ENCODE results near the gene UFM1. TPM values are rescaled to one million over a fixed set of nuclear protein-coding genes. Genes with fewer than 3 reads are reported as not detected.

UFM1 gene
- total RNA-seq, 1 experiment from 2014 or later: 83.9 TPM

DNA sequence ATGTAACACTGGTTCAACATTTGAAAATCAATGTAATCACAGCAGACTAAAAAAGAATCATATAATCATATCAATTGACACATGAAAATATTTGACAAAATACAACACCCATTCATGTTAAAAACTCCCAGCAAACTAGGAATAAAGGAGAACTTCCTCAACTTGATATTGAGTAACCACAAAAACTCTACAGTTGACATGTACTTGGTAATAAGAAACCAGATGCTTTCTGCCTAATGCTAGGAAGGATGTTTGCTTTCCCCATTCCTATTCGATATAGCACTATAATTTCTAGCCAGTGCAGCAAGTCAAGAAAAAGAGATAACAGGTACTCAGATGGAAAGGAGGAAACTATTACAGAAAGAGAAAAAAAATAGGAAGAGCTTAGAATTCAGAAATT is 26.9 kb downstream of the UFM1 start:
- Histone ChIP-seq H3K27ac (no peak overlapping the region), H3K27me3 (replicated peaks) (no peaks in the 10 kb centered on the region), H3K4me3 (no peak overlapping the region), H3K4me1 (replicated peaks) (no peaks in the 10 kb centered on the region), H3K36me3 (no peaks in the 10 kb centered on the region), H3K9me3 (replicated peaks) (no peaks in the 10 kb centered on the region)
- no peak for DNase-seq (ENCODE audit: low read depth in 1 of 2, low spot score in 2 of 2)

DNA sequence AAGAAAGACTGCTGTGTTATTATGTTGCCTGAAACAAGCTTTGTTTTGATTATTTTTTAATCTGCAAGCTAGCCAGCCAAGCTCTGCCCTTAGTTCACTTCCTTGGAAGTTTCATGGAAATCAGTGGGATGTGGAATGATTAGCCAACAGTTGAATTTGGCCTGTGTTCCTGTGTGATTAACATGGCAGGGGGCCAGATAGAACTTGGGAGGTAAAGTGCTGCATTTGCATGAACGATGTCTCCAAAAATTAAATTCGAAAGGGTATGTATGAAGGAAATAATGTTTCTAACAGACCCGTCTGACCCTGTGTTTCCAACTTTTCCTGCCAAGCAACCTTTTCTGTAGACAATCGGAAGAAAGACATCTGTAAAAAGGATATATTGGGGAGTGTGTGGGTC is 32.2 kb downstream of the UFM1 start:
- Histone ChIP-seq H3K9me3 (replicated peaks) (no peaks in the 10 kb centered on the region), H3K4me1 (replicated peaks) (peaks cover 28% of the 10 kb centered on the region), H3K27ac (no peak overlapping the region), H3K4me3 (no peak overlapping the region), H3K27me3 (replicated peaks) (no peaks in the 10 kb centered on the region), H3K36me3 (no peaks in the 10 kb centered on the region)
- no peak for DNase-seq (ENCODE audit: low read depth in 1 of 2, low spot score in 2 of 2)

DNA sequence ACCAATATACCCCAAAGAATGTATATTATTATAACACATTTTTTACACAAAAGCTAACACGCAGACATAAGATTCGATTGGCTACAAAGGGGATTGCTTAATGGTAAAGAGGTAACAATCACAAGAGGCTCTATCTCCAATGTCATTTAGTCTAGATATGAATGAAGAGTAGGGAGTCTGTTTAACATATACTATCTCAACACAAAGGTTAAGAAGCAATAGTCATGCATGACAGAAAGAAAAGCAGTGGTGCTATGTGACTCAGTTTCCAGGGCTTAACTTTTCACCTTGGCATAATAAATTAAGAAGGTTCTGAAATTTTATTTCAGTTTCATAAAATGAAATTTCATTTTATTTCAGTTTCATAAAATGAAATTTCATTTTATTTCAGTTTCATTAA is 33.3 kb downstream of the UFM1 start:
- Histone ChIP-seq H3K4me3 (no peak overlapping the region), H3K4me1 (replicated peaks) (peaks cover 31% of the 10 kb centered on the region), H3K27ac (no peak overlapping the region), H3K9me3 (replicated peaks) (no peaks in the 10 kb centered on the region), H3K36me3 (no peaks in the 10 kb centered on the region), H3K27me3 (replicated peaks) (no peaks in the 10 kb centered on the region)
- DNase-seq (ENCODE audit: low read depth in 1 of 2, low spot score in 2 of 2): no peak

DNA sequence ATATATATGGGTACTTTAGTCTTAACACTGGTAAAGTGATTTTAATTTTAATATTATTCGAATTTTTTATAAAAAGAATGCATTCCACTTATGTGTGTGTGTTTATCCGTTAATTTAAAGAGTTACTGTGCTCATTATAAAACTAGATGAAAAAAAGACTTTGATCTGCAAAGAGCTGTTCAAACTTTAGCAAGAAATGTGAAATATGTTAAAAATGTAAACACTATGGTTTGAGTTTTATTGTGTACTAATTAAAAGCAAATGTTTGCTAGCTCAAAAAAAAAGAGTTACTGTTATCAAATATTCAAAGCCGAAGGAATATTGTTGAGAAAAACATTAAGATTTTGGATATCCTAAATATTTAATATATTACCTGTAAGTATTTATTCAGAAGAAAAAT is 34.5 kb downstream of the UFM1 start:
- DNase-seq (ENCODE audit: low read depth in 1 of 2, low spot score in 2 of 2): no peak
- peaks cover 31% of the 10 kb centered on the region for H3K4me1 ChIP-seq (replicated peaks)
- H3K27me3 ChIP-seq (replicated peaks): no peaks in the 10 kb centered on the region
- H3K36me3 ChIP-seq: no peaks in the 10 kb centered on the region
- no peaks in the 10 kb centered on the region for H3K9me3 ChIP-seq (replicated peaks)
- H3K27ac ChIP-seq: peak overlapping the region; percentile 25
- no peak overlapping the region for H3K4me3 ChIP-seq

DNA sequence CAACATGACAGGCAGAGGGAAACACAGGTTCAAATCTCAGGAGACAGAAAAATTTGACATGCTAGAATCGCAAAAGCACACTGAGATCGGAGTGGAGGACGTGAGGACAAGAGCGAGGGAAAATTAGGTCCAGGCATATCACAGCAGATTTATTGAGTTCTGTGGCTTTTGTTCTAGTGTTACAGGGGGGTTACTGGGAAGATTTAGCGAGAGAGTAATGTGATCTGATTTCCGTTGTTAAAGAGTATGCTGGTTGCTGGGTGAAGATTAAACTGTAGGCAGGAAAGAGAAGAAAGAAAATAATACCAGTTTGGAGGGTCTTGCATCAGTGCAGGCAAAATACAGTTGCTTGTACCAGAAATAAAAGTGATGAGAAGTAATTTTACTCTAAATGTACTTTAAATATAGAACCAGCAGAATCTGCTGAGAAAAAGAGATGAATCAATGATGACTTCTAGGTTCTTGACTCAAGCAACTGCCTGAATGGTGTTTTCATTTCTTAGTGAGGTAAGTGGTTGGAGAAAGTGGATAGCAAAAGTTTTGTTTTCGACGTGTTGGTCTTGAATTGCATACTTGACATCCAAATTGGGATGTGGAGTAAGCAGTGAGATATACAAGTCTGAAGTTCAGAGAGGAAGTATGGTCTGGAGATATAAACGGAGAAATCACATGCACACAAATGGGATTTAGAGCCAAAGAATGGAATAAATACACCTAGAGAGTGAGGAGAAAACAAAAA is 35.7 kb downstream of the UFM1 start:
- Histone ChIP-seq H3K27ac (peak overlapping the region; percentile 25), H3K36me3 (no peaks in the 10 kb centered on the region), H3K4me1 (replicated peaks) (peaks cover 31% of the 10 kb centered on the region), H3K9me3 (replicated peaks) (no peaks in the 10 kb centered on the region), H3K27me3 (replicated peaks) (no peaks in the 10 kb centered on the region), H3K4me3 (no peak overlapping the region)
- no peak for DNase-seq (ENCODE audit: low read depth in 1 of 2, low spot score in 2 of 2)

DNA sequence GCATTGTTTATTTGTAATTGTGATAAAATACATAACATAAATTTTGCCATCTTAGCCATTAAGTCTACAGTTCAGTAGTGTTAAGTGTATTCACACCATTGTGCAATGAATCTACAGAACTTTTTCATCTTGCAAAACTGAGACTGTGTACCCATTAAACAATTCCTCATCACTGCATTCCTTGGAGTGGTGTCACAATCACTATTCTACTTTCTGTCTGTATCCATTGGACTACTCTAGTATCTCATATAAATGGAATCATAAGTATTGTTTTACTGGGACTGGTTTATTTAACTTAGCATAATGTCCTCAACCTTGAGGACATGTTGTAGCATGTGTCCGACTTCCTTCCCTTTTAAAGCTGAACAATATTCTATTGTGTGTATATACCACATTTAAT is 36.8 kb downstream of the UFM1 start:
- no peaks in the 10 kb centered on the region for H3K27me3 ChIP-seq (replicated peaks)
- no peaks in the 10 kb centered on the region for H3K9me3 ChIP-seq (replicated peaks)
- no peak overlapping the region for H3K27ac ChIP-seq
- DNase-seq (ENCODE audit: low read depth in 1 of 2, low spot score in 2 of 2): peak in 1 of 2 experiments; percentile 46
- H3K36me3 ChIP-seq: no peaks in the 10 kb centered on the region
- H3K4me3 ChIP-seq: no peak overlapping the region
- peaks cover 31% of the 10 kb centered on the region for H3K4me1 ChIP-seq (replicated peaks)

DNA sequence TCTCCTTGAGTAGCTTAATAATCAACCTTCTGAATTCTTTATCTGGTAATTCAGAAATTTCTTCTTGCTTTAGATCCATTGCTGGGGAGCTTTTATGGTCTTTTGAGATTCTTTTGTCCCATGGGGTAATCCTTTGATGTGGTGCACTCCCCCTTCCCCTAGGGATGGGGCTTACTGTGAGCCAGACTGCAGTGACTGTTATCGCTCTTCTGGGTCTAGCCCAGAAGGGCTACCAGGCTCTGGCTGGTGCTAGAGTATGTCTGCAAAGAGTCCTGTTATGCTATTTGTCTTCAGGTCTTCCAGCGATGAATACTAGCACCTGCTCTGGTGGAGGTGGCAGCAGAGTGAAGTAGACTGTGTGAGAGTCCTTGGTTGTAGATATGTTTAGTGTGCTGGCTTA is 41.7 kb downstream of the UFM1 start:
- no peak for DNase-seq (ENCODE audit: low read depth in 1 of 2, low spot score in 2 of 2)
- Histone ChIP-seq H3K4me3 (no peak overlapping the region), H3K4me1 (replicated peaks) (peaks cover 20% of the 10 kb centered on the region), H3K27ac (no peak overlapping the region), H3K36me3 (no peaks in the 10 kb centered on the region), H3K9me3 (replicated peaks) (no peaks in the 10 kb centered on the region), H3K27me3 (replicated peaks) (no peaks in the 10 kb centered on the region)

DNA sequence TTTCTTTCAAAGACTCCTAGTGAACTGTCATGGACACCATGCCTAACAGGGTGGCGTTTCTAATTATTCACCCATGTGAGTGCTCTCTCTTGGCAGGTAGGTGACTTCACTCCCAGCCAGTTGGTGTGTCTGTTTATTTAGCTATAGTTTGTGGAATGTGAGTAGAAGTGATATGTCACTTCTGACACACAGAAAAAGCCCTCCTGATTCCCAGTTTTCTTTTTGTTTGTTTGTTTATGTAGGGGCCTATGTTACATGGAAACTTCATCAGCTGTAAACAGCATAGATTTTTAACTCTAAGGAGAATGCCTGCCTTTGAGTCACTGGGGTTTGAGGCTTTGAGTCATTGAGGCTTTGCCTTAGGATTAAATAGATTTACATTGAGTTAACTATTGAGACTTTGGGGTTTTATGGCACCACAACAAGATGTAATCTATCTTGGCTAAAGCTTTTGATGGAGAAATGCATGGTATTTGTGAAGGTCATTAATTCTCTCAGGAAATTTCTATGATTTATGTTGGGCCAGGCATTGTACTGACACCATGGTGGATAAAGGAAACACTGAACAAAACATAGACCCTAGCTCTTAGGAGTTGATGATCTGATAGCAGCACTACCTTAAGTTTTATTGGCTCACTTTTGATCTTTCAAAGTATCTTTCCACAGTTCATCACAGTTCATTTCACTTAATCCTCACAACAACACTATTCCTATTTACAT is 45.3 kb downstream of the UFM1 start:
- peaks cover 18% of the 10 kb centered on the region for H3K4me1 ChIP-seq (replicated peaks)
- H3K27me3 ChIP-seq (replicated peaks): no peaks in the 10 kb centered on the region
- H3K27ac ChIP-seq: no peak overlapping the region
- H3K4me3 ChIP-seq: no peak overlapping the region
- no peaks in the 10 kb centered on the region for H3K9me3 ChIP-seq (replicated peaks)
- H3K36me3 ChIP-seq: no peaks in the 10 kb centered on the region
- peak; percentile 44 to 80 for DNase-seq (ENCODE audit: low read depth in 1 of 2, low spot score in 2 of 2)

DNA sequence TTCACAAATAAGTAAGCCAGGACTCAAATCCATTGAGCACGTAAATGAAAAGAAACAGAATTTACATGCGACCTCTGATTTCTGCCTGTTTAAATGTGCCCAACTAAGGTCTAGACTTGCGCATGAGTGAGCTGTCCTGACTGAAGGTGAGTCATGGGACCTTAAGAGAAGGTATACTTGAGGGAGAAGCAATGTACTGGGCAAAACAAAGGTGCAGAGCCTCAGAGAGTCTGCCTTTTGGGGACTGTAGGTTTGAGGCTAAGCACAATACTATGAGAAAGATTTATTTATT is 45.8 kb downstream of the UFM1 start:
- Histone ChIP-seq H3K36me3 (no peaks in the 10 kb centered on the region), H3K4me3 (no peak overlapping the region), H3K27ac (no peak overlapping the region), H3K4me1 (replicated peaks) (peaks cover 18% of the 10 kb centered on the region), H3K9me3 (replicated peaks) (no peaks in the 10 kb centered on the region), H3K27me3 (replicated peaks) (no peaks in the 10 kb centered on the region)
- DNase-seq (ENCODE audit: low read depth in 1 of 2, low spot score in 2 of 2): no peak

DNA sequence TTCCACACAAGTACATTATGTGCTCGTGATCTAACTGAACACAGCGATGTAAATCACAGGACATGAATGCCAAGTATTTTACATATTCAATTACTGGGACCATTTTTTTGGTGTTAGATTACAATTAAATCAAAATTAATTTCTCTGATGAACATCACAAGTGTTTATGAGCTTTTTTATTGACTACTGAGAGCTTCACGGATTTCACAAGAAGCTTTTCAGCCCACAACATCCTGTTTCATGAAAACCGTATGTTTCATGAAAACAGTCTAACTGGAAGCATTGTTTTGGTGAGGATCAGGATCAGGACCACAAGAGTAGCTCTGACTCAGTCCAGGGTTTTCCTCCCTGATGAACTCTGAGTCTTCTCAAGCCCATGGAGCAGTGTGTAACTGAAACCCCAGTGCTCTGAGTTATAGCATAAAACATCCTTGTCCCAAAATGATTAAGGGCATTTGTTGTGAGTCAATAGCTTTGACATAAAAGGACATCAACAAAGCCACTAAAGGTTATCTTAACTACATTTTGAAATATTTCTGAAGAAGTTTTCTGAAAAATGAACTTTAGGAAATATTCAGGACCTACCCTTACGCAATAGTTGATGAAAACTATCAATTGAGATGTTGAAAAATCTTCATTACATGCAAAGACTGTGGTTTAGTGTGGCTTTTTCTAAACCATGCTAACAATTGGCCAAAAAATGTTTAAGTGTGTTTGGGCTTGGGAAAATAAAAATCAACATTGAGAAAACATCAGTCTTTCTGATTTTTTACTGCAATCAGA is 49.3 kb downstream of the UFM1 start:
- peak in 1 of 2 experiments; percentile 28 for DNase-seq (ENCODE audit: low read depth in 1 of 2, low spot score in 2 of 2)
- Histone ChIP-seq H3K9me3 (replicated peaks) (no peaks in the 10 kb centered on the region), H3K27me3 (replicated peaks) (no peaks in the 10 kb centered on the region), H3K36me3 (no peaks in the 10 kb centered on the region), H3K27ac (no peak overlapping the region), H3K4me3 (no peak overlapping the region), H3K4me1 (replicated peaks) (peaks cover 18% of the 10 kb centered on the region)

DNA sequence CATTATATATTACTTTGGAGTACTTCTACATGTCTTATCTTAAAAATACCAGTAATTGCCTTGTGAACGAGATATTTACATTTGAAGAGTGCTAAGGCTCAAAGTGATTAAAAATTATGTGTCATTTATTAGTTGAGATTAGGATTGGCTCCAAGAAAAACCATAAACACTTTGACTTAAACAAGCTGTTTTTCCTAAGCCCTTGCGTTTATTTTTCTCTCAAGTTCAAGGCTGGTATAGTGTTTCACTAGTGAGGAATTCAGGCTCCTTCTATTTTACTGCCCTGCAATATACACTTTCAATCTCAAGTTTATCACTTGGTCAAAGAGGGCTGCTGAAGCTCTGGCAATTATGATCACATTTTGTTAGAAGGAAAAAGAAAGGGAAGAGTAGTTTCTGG is 49.9 kb downstream of the UFM1 start:
- Histone ChIP-seq H3K4me3 (no peak overlapping the region), H3K27me3 (replicated peaks) (no peaks in the 10 kb centered on the region), H3K27ac (no peak overlapping the region), H3K36me3 (no peaks in the 10 kb centered on the region), H3K9me3 (replicated peaks) (no peaks in the 10 kb centered on the region), H3K4me1 (replicated peaks) (peaks cover 17% of the 10 kb centered on the region)
- DNase-seq (ENCODE audit: low read depth in 1 of 2, low spot score in 2 of 2): no peak

DNA sequence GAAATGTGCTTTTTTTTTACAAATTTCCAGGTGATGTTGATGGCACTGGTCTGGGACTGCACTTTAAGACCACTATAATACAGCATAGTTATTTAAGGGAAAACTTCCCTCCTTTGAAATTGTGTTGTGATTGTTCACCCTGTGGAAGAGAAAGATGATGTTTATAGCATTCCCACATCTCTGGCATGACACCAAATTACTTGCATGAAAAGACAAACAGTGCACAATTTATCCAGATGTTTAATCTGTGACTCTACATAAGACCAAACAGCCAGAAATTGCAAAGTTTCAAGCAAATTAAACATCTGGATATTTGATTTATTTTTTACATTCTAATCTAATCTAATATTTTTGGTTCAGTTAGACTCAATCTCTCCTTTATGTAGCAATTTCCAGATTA is 51.6 kb downstream of the UFM1 start:
- no peaks in the 10 kb centered on the region for H3K36me3 ChIP-seq
- no peak for DNase-seq (ENCODE audit: low read depth in 1 of 2, low spot score in 2 of 2)
- peaks cover 6% of the 10 kb centered on the region for H3K4me1 ChIP-seq (replicated peaks)
- no peaks in the 10 kb centered on the region for H3K9me3 ChIP-seq (replicated peaks)
- H3K27me3 ChIP-seq (replicated peaks): no peaks in the 10 kb centered on the region
- H3K27ac ChIP-seq: no peak overlapping the region
- H3K4me3 ChIP-seq: no peak overlapping the region

DNA sequence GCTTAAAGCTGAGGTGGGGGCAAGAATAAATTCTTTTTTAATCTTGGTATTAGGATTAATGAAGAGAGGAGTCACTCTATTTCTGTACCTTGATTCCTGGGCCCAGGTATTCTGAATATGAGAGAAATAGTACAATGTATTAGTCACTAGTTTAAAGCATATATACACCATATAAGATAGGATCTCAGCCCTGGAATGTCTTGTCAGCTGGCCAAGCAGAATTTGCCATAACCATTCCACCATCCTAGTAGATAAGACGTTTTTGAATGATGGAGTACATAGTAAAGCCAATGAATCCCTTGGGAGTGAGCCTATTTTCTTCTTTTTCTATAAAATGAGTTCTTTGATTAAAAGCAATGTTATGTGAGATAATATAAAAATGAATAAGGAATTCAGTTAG is 55.6 kb downstream of the UFM1 start:
- Histone ChIP-seq H3K36me3 (no peaks in the 10 kb centered on the region), H3K27ac (no peak overlapping the region), H3K4me3 (no peak overlapping the region), H3K4me1 (replicated peaks) (no peaks in the 10 kb centered on the region), H3K9me3 (replicated peaks) (no peaks in the 10 kb centered on the region), H3K27me3 (replicated peaks) (no peaks in the 10 kb centered on the region)
- no peak for DNase-seq (ENCODE audit: low read depth in 1 of 2, low spot score in 2 of 2)

DNA sequence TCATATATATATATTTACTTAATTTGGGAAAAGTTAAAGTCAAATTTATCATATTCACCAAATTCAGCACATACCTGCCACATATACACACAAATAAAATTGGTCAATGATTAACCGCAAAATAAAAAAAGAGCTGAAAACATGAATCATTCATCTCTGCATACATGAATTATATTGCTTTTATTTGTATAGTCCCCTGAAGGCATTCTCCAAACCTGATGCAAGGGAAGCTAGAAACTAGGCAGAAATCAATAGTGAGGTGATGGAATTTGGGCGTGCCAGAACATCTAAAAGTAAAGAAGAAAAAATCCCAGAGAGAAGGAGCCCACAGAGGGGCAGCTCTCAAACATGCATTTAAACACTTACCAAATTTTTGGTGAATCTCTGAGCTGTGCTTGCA is 60.1 kb downstream of the UFM1 start:
- no peaks in the 10 kb centered on the region for H3K4me1 ChIP-seq (replicated peaks)
- no peak for DNase-seq (ENCODE audit: low read depth in 1 of 2, low spot score in 2 of 2)
- H3K4me3 ChIP-seq: no peak overlapping the region
- no peaks in the 10 kb centered on the region for H3K36me3 ChIP-seq
- no peaks in the 10 kb centered on the region for H3K27me3 ChIP-seq (replicated peaks)
- H3K27ac ChIP-seq: no peak overlapping the region
- no peaks in the 10 kb centered on the region for H3K9me3 ChIP-seq (replicated peaks)
